ENCODE measurements around the gene F5.
"Not testable (repeated sequence)": the region's sequence is repeated elsewhere in the genome, so short reads cannot be mapped to it uniquely, and the experiment has no call there.

The F5 gene

GRCh38 chr1:169508432-169509338, 77.6 kb downstream of the F5 start:
- no peak for DNase-seq

DNA sequence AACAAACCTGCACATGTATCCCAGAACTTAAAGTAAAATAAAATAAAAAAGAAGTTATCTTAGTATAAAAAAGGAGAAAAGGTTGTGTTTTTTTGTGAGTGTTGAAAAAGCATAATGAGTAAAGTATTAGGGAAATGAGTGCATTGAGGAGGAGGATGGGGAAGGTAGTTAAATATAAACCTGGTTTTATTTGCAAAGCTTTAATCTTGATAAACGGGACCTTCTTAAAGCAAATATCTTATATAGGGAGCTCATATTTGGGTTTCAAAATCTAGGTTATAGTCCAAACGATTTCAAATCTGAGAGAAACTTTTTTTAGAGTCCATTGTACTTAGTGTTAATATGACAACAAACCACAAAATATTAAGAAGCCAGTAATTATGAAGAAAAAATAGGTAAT, 78.9 kb downstream of the F5 start:
- no peak for DNase-seq

GRCh38 chr1:169503601-169504000, 82.7 kb downstream of the F5 start:
- not testable (repeated sequence) for DNase-seq

DNA sequence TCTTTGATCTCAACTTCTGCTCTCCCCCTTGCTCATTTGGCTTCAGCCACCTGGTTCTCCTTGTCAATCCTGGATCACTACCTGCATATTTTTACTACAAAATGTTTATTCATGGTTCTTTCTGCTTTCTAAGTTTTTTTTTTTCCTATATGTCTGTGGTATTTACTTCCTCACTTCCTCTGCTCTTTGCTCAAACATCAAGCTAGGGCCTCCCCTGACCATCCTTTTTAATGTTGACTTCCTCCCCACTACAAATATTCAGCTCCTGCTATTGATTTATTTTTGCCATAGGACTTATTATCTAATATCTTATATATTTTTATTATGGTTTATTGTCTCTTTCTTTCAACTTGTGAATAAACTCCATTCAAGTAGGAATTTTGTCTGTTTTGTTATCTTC, 86.5 kb downstream of the F5 start:
- DNase-seq: no peak

DNA sequence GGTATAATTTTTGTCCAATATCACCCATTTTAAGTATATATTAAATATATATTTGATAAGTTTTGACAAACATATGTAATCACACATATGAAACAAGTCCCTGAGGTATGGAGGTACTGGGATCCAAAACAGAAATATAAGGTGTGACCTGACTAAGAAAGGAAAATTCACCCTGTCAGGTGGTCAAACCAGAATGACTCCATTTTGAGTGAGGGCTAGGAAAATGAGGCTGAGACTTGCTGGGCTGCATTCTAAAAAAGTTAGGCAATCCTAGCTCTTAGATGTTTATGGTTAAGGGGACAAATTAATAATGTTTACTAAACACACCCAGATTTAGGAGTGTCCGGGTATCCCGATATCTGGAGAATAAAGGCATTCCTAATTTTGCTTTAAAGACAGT, 89.0 kb downstream of the F5 start:
- no peak for DNase-seq

GRCh38 chr1:169495916-169496315, 90.4 kb downstream of the F5 start:
- DNase-seq: no peak

- DNase-seq: no peak
Measured at GRCh38 chr1:169495046-169495775, 91.1 kb downstream of the F5 start.

- no peak for DNase-seq
Measured at GRCh38 chr1:169494343-169494742, 91.9 kb downstream of the F5 start.

GRCh38 chr1:169493251-169493650, 93.0 kb downstream of the F5 start:
- no peak for DNase-seq

DNA sequence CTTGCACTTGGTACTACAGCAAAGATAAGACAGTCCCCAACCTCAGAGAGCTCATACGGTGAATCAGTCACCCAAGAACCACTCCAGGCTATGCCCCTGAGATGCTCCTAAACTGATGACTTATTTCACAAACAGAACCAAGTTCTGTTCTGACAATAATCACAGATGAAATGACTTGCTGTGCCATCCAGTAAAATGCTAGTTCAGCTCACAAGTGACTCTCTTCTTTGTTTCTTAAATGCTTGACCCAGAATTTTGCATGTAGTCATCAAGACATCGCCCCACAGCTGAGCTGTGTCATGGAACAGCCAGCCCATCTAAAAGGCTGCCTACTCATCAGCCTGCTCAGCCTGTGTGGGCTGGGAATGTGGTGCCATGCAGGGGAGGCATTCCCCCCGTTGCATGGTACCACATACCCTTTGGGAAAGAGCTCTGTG, 94.4 kb downstream of the F5 start:
- no peak for DNase-seq

DNA sequence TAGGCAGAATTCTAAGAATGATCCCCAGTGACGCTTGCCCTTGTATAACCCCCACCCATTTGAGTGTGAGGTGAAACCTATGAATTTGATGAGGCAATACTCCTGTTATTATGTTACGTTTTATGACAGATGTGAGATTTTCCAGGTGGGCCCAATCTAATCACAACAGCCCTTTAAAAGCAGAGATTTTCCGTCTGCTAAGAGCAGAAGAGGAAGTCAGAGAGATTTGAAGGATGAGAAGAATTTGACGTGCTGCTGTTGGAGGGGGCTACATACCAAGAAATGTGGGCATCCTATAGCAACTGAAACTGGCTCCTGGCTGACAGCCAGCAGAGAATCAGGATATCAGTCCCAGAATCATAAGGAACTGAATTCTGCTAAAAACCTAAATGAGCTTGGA, 98.1 kb downstream of the F5 start:
- DNase-seq: no peak

DNA sequence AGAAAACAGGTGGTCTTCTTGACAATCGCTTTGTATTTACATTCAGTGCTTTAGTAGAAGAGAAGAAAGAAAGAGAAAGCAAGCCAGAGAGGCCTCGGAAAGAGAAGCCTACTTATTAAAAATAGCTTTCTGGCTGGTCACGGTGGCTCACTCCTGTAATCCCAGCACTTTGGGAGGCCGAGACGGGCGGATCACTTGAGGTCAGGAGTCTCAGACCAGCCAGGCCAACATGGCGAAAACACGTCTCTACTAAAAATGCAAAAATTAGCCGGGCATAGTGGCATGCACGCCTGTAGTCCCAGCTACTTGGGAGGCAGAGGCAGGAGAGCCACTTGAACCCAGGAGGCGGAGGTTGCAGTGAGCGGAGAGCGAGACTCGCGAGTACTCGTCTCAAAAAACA, 98.7 kb downstream of the F5 start:
- DNase-seq: no peak

GRCh38 chr1:169487133-169487532, 99.1 kb downstream of the F5 start:
- DNase-seq: no peak

GRCh38 chr1:169486281-169487051, 99.8 kb downstream of the F5 start:
- peak; percentile 22 for DNase-seq

- DNase-seq: peak; percentile 100
Measured at GRCh38 chr1:169485431-169486280, 100.6 kb downstream of the F5 start, which contains the start of gene SLC19A2. Gene SLC19A2, minus strand, starts transcription at chr1:169485944. Its CDS starts 178 bp downstream, at chr1:169485766.

- peak; percentile 54 for DNase-seq
Measured at GRCh38 chr1:169484683-169485430, 101.4 kb downstream of the F5 start.

- DNase-seq: no peak
Measured at GRCh38 chr1:169484101-169484500, 102.2 kb downstream of the F5 start.

DNA sequence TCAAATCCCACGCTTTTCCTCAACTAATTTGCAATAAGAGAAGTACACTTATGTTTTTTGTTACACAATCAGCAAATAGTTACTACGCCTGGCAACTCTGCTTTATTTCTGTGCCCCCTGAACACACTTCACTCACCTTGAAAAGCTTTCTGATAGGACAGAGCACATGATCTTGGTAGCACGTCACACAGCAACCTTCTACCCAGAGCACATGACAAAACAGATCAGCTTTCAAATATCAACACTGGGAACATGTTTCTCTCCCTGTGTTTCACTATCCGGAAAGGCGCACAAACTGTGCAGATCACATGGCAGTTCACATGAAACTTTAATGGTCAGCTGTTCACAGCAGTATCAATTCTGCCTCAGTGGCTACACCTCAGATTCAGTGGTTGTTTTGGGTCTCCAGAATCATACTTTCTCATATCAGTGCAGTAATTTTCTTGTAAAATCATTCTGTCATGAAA, 102.7 kb downstream of the F5 start:
- peak; percentile 17 for DNase-seq

DNA sequence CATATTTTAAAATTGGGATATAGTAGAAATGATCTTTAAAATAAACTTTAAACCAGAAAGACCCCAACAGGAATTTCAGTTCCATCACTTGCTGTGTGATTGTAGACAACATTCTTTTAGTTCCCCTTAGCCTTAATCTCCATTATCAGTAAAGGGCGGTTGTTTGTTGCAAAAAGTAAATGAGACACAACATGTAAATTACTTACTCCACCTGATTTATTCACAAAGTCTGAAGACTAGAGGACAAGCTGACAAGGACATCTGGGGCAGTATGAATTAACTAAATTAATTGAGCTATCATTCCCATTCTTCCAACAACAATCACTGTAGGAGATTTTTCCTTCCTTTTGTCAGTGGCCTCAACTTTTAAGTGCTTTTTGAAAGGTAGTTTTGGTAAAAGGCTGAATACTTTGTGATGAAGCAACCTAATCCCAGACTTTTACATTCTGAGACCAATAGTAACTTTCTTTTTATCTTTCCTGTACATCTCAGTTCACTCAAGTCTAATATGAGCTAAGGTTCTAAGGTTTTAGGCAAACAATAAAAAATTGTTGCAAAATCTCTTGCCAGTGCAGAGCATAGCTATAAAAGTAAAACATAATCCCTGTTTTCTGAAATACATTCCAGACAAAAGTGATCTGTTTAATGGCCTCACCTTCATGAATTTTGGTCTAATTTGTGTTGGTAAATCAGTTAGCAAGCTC, 106.8 kb downstream of the F5 start:
- no peak for DNase-seq

GRCh38 chr1:169478094-169478672, 108.1 kb downstream of the F5 start:
- DNase-seq: no peak
